HT-29 (cell line): ENCODE data around the gene TCF23. TPM values are rescaled to one million over a fixed set of nuclear protein-coding genes. Genes with fewer than 3 reads are reported as not detected.

Source experiments
- DNase-seq: peaks from one replicate; pipeline ENCODE4 v3.0.0-alpha.2; 2015; ENCODE audit warnings: low spot score
- total RNA-seq: library from RNA; depleted of rRNA; stranded (reverse); fragments of >200 nt; shearing (Covaris generic); gene quantifications from 2 replicates; pipeline ENCODE4 v1.2.3, GENCODE V29; 2014

The TCF23 gene
- total RNA-seq, 1 experiment from 2014 or later, result not detected

DNA sequence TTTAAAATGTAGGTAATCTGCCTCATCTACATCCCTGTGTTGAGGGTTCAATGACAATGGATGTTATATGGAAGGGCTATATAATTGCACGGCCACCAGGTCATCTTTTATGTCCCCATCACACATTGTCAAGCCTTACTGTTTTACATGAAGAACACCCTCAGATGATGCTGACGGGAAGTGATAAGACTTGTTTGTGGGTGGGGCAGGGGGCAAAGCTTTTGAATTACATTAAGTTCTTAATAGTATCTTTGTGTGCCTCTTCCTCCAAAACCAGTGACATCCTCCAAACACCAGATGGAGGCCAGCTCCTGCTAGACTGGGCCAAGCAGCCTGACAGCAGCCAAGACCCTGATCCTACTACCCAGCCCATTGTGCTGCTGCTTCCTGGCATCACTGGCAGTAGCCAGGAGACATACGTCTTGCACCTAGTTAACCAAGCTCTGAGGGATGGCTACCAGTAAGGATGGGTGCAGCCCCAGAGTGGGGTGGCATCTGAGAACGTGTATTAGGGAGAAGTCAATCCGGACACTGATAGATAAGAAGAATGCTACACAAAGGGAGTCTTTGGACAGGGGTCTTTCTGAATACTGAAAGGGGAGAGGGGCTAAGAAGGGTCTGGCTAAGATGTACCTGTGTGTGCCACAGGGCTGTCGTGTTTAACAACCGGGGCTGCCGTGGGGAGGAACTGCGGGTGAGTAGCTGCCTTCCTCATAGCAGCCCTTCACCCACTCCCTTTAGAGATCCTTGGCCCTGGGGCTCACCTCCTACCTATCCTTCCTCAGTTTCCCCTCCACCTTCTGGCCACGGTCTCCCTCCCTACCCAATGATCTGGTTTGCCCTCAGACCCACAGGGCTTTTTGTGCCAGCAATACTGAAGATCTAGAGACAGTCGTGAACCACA lies 19.9 kb upstream of the TCF23 start:
- DNase-seq, result no peak

DNA sequence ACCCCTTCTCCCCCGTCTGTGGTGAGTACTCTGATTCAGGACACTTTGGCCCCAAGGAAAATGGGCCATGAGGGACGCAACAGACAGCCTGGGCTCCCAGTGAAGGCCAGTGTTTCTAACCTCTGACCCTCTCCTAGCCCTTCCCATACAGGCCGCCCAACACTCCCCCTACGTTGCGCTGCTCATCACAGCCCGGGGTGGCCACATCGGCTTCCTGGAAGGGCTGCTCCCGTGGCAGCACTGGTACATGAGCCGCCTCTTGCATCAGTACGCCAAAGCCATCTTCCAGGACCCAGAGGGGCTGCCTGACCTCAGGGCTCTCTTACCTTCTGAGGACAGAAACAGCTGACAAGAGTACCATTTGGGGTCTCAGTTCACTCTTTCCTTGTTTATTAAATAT lies 18.4 kb upstream of the TCF23 start:
- no peak for DNase-seq

DNA sequence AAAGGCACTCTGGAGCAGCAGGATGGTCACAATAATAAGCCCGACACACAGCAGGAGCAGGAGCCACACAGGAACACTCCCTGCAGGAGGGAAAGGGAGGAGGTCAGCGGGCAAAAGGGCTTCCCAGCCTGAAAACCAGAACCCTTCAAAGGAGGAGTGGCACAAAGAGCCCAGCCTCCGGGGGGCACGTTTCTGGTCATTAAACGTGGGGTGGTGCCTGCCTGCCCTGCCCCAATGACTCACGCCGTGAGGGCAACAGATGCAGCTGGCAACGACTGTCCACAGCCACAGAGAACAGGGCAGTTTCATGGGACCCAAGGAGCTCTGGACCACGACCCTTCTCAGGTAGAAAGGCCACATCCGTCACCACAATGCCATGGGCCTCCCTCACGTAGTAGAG lies 17.4 kb upstream of the TCF23 start:
- DNase-seq, result no peak

DNA sequence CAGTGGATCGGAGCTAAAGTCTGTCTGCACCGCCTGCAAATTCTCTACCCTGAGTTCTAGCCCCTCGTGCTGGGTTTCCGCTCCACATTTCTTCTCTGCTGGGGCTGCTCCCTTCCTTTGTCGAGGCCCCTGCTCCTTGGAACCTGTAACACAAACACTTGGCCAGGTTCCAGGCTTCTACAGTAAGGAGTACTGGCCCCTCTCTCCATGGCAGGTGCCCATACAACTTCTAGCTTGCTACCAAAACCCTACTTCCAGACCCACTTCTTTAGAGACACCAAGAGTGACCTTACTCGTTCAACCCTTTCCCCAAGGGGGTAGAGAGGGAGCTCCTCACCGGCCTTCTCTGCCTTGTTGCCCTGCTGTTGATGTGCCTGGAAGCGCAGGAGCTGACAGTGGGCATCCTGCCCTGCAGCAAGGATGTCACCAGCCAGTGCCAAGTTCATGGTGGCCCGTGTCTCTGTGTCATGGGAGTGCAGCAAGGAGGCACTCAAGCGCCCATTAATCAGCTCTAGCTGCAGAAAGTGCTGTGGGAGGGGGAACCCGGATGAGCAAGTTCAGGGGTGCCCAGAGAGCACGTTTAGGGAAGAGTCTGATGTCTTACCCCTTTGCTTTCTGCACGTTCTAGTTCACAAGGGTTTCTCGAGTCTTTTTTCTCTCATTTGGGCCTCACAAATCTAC lies 15.5 kb upstream of the TCF23 start:
- no peak for DNase-seq

DNA sequence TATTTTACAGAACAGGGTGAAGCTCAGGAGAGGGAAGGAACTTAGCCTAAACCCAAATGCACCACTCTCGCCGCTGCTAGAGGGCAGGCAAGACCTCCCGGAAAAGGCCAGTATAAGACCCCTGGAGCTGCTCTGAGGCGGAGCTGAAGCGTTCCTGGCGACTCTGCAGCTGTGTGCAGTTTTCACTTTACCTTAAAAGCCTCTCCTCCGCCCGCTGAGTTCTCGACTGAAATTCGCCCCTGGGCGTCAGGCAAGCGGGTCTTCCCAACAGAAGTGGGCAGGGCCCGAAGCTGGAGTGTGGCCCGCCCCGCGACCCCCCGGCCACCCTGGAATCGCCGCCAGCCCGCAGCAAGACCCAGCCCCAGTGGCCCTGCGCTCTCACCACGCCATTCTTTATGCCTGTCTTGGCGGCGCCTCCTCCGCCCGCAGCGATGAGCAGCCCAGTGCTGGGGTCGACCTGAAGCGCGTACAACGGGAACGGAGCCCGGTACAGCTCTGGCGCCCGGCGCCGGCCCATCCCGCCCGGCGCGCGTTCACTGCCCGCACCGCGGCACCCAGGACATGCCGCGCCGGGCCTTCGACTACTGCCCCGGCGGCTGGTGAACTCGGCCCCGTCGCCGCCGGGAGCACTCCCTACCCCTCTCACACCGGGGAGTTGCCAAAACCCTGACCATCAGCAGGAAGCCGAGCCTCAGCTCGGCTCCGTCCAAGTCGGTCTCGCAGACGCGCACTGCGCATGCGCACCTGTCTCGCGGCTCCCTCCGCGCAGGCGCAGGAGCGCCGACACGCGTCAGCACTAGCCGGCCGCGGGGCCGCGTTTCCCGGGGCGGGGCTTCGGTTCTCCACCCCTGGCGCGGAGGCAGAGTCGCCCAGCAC lies 14.7 kb upstream of the TCF23 start, which contains the start of gene PREB:
TSS of gene PREB (minus strand) at position 732 of the 876 bp plus-strand sequence. CDS start at position 517, 215 bp downstream.
- peak; percentile 95 for DNase-seq

DNA sequence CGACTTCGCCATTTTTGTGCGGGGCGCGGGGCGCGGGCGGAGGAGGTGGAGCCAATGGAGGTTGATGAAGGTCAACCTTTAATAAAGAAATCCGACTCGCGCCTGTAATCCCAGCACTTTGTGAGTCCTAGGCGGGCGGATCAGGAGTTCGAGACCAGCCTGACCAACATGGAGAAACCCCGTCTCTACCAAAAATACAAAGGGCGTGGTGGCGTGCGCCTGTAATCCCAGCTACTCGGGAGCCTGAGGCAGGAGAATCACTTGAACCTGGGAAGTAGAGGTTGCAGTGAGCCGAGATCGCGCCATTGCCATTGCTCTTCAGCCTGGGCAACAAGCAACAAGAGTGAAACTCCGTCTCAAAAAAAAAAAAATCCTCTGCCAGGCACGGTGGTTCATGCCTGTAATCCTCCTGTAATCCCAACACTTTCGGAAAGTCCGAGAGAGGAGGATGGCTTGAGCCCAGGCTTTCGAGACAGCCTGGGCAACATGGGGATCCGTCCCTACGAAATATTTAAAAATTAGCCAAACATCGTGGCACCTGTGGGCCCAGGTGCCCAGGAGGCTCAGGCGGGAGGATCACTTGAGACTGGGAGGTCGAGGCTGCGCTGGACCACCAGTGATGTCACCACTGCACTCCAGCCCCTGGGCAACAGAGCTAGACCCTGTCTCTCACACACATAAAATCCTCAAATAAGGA lies 13.9 kb upstream of the TCF23 start:
- DNase-seq, result no peak

DNA sequence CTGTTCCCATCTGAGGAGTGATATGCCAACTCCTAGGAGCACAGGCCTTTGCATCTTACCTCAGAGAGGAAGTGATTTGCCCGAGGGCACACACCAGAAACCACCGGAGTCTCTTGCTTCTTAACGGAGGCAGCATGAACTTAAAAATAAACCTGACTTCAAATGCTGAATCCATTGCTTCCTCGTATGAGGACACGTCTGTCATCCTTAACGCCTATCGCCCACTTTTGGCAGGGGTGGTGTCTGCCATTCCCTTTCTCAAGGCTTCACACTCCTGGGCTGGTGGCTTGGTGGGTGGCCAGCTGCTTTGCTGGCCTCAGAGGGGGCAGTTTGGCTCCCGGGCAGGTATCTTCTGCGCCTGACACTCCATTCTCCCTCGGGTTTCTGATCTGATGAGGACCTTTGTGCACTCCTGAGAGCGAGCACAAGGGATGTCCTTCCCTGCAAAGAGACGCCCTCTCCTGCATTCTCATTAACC lies 13.3 kb upstream of the TCF23 start:
- no peak for DNase-seq

DNA sequence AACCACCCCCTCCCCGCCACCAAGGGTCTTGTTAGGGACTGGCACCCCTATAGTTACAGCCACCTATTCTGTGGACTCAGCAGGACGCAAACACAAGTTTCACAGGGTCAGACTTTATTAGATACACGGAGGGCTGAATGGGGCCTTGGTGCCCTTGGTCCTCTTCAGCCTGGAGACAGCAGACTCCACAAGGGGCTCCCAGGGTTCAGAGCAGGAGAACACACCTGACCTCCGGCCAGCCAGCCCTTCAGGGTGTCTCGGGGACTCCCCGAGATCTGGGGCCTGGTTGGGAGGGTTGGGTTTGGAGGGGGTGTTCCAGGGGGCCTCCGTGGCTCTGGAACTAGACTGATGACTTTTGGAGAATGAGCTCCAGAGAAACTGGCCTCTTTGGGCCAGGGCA lies 12.1 kb upstream of the TCF23 start:
- DNase-seq, result no peak

DNA sequence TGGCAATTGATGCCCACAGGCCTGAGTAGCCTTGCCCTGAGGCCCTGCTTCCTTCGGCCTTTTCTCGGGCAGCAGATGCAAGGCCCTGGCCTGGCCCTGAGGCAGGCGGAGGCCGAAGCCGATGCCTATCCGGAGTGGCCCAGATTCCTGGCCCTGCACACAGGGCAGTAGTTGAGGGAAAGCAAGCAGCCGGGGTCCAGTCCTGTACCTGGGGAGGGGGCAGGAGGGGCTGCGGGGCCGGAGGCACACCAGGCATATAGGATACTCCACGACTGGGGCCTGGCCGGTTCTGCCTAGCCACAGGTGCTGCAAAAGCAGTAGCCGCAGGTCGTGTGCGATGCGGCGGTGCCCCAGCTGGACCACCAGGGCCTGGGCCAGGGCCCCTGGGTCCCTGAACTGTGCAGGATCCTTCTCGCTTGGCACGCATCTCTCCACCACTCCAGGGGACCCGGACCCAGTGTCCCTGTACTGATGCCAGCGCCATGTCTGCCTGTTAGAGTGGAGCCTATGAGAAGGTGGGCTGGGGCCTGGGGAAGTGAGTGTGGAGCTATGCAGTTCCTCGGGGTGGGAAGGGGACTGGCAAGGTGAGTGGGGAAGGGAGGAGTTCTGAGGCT lies 11.4 kb upstream of the TCF23 start:
- DNase-seq, result no peak

DNA sequence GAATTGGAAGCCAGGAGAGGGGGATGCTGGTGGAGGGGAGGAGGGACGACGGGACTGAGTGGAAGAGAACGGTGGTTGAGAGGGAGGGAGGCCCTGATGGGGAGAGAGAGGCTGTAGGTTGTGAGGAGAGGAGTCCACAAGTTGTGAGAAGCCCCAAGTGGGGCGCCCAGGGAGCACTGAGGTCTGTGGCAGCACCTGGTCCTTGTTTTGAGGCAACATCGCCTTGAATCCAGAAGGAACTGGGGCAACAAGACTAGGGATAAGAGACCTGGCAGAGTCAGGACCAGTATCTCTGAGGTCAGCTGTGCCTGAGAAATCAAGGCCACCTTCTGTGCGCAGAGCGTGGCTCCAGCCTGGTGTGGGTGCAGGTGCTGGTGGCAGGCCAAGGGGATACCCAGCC lies 10.7 kb upstream of the TCF23 start:
- no peak for DNase-seq

DNA sequence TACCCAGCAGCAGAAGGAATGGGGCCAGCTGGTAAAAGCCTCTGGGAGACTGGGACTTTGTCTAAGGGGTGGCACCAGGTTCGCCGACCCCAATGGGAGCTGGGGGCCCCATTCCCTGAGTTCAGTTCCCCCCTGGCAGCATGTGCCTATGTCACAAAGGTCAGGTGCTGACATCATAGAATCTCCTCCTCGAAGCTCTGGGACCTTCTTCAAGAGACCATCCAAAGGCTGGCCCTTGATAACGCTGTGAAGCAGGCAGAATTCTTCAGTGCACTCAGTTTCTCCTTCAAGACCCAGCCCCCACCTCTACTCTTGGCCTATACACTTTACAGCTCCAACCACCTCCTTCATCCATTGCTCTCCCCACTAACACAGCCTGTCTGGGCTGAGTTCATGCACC lies 9.5 kb upstream of the TCF23 start, which contains the start of gene PRR30:
TSS of gene PRR30 (minus strand) at position 101 of the 400 bp plus-strand sequence. CDS start 1,081 bp downstream, outside the sequence.
- DNase-seq, result no peak

DNA sequence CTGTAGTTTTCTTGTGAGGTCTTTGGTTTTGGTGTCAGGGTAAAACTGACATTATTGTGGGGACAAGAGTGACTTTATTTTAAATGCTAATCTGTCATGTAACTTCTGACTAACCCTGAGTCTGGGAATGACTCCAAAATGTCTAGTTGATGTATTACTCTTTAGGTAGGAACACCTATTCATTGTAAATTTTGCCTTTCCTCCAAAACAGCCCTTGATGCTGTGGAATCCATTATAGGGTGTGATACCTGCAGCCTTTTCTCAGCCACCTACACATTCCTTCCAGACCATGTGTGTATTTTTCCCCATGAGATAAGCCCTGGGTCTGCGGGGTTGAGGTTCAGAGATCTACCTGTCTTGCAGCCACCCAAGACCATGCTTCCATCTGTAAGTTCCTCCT lies 5.5 kb upstream of the TCF23 start:
- no peak for DNase-seq

DNA sequence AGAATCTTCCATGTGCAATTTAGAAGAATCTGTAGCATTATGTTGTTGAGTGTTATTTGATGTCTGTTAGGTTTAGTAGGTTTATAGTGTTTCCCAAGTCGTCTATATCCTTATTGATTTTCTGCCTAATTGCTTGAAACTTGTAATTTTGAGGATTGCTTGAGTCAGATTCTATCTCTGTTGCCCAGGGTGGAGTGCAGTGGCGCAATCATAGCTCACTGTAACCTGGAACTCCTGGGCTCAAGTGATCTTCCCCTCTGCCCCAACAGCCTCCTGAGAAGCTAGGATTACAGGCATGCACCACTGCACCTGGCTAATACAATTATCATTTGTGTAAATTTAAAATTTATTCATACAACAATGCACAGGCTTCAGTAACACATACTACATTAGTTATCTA lies 3.1 kb upstream of the TCF23 start:
- DNase-seq, result no peak

DNA sequence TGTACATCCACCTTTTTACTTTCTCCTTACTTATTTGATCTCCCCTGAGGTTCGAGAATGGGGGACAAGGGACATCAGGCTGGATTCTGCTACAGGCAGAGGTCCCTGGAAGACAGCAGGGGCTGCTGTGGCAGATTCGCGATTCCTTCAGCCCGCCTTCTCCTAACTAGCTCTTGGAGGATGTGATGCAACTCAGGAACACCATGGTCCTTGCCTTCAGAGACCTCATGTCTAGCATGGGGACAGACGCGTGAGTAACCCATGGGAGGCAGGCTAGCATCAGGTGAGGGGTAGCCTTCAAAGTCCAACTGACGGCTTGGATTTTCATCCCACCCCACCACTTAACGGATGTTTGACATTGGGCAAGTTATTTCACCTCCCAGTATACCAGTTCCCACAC lies 869 bp upstream of the TCF23 start:
- DNase-seq, result no peak

DNA sequence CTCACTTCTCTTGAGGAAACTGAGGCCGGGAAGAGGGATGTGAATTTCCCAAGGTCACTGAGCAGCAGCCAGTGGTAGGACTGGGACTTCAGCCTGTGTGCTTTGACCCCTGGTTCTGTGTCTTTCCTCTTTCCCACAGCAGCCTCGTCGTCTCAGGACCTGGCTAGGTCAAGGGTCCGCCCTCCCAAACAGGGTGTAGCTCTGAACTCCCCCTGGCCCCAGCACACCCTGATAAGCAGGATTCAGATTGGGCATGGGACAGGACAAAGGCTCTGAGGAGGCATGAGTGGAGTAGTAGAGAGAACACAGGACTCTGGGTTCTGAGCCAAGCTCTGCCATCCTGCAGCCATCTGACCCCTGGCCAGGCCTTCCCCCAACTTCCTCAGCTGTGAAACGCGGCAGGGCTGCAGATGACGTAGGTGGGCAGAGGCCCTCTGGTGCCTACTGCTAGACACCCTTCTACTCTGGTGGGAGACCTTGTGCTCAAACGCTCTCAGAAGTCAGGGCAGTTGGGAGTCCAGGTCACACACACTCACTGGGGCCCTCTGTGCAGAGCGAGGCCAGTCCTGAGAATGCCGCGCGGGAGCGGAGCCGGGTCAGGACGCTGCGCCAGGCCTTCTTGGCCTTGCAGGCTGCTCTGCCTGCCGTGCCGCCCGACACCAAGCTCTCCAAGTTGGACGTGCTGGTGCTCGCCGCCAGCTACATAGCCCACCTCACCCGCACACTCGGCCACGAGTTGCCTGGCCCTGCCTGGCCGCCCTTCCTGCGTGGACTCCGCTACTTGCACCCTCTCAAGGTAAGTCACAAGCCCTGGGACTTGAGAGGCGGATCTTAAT lies 984 bp downstream of the TCF23 start:
- DNase-seq, result no peak

DNA sequence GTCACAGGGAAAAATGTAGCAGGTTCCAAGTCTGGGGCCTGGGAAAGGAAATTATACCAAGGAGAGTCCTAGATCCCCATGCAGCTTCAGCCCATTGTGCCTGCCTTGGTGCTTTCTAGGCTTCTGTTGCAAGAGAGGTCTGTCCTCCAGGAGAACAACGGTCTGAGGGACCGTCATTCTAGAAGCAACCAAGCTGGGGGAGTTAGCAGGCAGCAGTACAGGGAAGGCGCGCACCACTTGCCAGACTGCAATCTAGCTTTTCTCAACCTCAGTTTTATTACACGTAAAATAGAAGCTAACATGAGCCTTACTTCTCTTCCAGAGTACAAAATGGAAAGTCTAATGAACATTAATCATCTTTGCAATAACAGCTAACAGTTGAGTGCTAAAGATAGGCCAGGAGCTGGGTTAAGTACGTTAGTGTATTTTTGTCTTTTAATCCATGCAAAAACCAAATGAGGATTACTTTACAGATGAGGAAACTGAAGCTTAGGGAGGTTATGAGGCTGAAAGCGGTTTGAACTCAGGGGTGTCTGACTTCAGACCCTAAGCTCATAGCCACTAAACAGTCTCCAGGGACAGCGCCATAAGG lies 1.9 kb downstream of the TCF23 start:
- no peak for DNase-seq

DNA sequence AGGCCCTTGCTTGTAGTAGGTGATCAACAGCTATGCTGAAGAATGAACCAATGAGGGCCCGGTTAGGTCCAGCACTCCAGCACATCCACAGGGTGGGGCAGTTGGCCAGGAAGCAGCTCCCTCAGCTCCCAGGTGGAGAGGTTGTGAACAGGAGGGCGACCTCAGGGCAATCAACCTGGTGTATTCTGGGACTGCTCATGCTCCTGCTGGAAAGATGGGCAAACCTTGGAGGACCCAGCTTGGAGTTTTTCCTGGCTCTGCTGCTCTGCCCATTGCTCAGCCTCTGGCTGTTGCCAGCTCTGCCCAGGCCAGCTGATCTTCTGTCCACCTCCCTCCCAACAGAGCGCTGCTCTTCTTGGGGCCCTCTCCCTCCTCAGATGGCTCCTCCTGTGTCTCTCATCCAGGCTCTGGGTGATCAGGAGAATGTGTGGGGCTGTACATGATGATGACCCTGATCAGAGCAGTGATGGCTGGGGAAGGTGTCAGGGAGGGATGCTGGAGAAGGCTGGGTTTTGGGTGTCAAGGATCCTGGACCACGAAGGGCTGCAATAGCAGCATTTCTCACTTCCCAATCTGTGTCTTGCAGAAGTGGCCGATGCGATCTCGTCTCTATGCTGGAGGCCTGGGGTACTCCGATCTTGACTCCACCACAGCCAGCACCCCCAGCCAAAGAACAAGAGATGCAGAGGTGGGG lies 3.4 kb downstream of the TCF23 start:
- DNase-seq, result peak; percentile 39

DNA sequence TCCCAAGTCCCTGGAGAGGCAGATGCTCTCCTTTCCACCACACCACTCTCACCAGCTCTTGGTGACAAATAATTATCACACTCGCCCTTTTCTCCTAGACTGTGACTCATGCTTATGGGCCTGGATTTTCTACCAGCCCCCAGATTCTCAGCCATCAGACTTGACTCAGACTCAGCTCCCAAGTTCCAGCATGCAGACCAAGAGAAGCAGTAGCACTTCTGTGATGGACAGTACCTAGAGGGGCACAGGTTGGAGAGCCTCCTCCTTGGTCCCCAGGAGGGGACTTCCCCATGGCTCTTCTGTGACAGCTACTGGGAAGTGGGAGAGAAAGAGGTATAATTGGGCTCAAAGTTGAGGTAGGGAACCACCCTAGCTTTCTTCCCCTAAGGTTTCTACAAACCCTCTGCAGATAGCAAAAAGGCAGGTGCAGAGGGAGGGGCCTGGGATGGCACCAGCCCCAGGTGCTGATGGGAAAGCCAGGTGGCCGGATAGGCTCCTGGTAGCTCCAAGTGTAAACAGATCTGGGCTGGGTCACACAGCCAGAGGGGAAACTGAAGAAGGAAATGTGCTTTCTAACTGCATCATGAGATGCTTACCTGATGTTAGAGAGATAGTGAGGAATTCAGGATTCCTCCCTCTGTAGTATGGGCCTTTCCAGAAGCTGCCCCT lies 4.1 kb downstream of the TCF23 start:
- DNase-seq, result no peak
